OCI-M2 (cell line): ENCODE results near the gene CUX1.

ENCODE experiments used
- DNase-seq: peaks from one replicate; lab custom pipeline; 2025; ENCODE audit not compliant: unreplicated experiment; lab: John Stamatoyannopoulos, UW

The CUX1 gene

DNA sequence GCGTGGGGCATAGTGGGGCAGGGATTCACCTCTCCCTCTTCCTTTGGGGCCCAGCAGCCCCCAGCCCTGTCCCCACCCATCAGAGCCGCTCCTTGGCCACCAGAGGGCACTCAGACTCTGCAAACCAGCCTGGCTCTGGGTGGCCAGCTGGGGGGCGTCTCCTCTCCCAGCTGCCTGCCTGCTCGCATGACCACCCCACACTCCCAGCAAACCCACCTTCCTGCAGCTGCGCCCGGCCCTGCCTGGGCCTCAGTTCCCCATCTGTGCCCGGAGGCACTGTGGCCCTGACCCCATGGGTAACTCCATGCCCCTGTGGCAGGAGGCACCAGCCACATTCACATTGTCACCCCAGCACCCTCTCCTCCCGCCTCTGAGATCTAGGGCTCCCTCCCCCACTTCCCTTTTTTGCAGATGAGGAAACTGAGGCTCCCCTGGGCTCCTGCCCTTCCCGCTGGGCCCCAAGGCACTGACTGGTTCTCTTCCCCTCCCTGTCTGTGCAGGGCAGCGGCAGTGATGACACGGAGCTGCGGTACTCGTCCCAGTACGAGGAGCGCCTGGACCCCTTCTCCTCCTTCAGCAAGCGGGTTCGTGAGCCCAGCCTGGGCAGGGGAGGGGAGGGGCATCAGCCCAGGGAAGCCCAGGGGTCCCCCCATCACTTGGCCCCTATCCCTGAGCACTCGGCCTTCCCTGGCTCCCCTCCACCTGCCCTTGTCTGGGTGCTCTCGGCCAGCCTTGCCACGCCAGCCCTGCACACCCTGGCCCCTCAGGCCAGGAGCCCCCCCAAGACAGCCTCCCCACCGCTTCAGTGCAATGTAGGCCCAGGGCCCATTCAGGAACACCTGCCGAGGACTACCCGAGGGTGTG is 462.3 kb downstream of the CUX1 start:
- DNase-seq: no peak

DNA sequence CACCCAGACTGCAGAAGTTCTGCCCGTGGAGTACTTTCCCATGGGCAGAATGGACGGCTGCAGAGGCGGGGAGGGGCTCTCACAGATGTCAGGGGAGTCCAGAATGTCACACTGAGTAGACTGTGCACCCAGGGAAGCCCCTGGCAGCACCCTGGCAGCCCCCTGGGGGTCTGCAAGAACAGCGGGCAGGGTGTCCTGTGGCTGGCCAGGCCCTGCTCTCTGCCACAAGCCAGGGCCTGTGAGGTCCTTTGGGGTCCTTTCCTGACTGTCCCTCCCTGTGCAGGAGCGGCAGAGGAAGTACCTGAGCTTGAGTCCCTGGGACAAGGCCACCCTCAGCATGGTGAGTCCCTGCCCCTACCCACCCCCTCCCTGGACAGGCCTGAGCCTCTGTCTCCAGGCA is 463.1 kb downstream of the CUX1 start:
- DNase-seq: no peak

DNA sequence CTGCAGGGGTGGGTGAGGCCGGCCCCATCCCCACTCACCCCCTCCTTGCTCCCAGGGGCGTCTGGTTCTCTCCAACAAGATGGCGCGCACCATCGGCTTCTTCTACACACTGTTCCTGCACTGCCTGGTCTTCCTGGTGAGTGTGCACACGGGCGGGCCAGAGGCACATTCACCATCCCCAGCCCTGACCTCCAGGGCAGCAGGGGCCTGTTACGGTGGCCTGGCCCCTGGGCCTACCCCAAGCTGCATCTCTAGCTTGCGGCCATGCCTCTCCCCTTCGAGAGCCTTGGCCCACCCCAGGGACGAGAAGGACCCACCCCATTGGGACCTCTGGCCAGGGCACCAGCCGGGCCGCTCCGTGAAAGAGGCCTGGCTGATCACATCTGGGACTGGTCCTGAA is 464.4 kb downstream of the CUX1 start:
- no peak for DNase-seq

DNA sequence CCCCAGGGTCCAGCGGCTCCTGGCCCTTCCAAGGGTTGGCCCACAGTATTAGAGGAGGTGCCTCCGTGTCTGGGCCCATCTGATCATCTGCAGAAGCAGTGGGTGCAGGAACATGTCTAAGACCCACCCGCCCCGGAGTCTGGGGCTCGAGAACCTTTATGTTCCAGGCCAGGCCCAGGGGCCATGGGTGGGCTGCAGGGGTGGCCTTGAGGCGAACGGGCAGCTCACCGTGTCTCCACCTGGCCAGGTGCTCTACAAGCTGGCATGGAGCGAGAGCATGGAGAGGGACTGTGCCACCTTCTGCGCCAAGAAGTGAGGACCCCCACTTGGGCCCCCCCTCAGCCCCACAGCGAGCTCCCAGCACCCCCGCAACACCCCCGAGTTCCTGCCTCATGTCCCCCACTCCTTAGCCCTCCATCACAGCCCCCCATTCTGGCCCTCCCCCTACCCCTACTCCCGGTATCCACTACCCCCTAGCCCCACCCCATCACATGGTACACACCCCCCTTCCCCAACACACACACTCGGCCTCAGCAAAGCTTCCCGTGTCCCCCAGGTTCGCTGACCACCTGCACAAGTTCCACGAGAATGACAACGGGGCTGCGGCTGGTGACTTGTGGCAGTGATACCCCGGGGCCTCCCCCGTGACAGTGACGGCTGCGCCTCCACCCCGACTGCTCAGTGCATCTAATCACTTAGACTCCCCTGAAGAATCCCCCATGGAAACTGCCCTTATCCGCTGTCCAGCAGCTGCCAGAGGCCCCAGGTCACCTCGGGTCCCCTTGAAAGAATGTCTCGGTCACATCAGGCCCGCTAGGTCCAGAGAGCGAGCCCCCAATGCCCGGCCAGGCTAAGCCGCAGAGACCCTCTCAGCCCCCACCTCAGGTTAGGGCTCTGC is 465.3 kb downstream of the CUX1 start:
- DNase-seq: no peak

DNA sequence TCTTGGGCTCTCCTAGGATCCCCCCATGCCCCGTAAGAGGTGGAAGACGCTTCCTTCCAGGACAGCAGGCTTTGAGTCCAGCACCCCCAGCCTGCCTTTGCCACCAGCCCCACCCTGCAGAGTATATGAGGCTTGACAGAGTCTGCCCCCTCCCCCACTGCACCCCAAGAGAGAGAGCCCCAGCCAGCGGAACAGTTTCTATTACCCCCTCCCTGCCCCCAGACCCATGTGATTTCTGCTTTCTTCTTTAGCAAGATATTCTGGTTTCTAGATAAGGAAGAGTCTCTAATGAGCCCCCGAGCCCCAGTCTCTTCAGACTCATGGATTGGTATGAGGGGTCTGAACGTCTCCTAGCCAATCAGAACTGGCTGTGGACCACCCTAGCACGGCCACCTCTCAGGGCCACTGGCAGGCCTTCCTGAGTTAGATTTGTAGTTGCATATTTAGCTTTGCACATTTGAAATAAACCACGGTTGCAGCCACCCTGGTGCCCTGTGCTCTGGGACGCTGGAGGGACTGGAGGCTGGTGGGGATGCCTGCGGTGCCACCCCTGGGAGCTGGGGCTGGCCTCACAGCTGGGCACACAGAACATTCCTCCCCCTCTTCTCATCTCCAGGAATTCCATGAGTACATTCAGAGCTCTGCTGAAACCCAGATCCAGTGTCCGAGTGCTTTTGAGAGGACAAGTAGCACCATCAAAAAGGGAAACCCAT is 466.2 kb downstream of the CUX1 start:
- no peak for DNase-seq

DNA sequence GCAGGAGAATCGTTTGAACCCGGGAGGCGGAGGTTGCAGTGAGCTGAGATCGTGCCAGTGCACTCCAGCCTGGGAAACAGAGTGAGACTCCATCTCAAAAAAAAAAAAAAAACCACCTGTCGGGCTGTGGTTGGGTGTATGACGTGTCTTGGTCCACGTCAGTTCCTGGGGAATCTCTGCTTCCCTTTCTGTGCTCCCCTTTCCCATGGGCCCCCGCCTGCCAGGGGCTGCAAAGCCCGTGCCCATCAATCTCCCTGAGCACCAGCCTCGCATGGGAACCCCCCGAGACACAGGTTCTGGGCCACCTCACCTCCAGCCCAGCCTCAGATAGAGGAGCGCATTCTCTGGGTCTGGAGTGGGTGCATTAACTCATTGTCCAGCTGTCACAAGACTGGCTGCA is 467.0 kb downstream of the CUX1 start:
- no peak for DNase-seq

DNA sequence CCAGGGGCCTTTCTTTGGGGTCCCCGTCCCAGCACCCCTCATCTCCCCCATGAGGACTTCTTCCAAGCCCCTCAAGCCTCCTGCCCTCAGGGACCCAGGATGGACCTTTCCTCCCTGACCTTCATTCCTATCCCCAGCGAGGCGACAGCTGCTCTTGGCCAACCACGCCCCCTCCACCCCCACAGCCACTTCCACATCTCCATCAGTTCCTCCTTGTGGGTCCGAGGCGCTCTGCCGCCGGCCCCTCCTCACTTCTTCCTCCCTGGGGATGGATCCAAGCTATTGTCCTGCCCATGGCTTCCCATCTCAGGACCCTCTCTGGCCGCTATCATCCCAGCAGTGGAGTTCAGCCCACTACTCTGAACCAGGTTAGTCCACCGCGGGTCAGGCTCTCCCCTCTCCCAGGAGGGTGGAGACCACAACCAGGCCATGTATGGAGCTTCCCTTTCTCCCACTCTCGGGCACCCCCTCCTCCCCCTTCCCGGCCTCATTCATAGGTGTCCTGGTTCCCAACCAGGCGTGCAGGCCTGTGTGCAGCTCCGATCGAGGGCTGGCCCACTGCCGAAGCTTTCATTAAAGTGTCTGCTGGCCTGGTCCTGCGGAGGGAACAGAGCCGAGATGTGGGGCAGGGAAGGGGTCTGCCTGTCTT is 467.6 kb downstream of the CUX1 start:
- no peak for DNase-seq

DNA sequence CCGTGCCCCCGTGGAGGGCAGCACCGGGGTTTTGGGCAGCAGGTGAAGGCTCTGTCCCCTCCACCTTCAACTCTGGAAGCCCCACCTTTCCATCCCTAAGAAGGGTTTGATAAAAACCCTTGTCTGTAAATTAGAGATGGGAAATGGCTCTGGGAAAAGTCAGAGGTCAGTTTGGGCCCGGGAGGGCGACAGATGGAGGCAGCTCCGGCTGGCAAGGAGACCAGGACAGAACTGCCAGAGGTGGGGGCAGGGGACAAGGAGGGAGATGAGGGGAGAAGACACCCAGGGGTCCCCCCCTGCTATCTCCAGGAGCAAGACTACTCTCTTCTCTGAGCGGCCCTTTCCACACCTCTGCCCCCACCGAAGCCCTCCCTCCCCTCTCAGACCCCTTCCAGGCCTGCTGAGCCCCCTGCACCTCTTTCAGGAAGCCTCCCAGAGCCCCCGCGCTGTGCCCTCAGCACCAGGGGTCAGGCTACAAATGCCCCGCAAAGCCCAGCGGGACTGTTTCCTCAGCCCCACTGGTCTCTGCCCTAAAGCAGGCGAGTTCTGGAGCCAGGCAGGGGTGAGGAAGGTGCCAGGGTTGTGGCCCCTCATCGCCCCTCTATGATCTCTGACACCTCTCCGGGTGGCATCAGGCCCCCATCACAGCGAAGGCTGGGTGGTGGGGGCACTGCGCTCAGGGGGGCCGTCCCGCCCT is 468.3 kb downstream of the CUX1 start:
- DNase-seq: no peak

DNA sequence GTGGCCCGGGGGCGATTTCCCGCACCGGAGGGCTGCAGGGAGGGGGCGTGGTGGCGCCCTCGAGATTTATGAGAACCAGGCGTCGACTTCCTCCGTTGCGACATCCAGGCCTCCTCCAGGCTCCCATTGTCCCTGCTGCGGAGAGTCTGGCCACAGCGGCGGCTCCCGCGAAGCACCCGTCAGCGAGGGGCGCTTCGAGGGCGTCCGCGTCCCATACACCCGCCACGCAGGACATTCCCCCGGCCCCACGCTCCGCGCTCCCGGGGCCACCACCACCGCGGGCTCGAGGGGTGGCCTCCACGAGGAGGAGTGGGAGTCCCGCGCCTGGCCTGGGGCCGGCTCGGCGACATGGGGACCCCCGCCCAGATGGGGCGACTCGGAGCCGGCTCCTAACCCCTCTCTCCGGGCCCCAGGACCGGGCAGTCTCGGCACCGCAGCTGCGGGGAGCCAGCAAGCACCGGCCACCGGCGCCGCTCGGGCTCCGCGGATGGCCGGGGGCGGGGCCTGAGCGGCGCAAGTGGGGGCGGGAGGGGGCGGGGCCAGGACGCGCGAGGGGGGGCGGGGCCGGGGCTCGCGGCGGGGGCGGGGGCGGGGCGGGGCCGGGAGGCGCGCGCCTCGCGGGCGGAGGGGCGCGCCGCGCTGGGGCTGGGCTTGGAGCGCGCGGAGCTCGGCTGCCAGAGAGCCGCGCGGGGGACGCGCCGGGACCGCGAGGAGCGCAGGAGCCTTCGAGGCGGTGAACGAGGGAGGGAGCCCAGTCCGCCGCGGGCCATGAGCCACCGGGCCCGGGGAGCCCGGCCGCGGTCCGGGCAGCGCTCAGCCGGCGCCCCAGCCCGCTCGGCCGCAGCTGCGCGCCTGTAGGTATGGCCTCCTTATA is 469.0 kb downstream of the CUX1 start, which contains the start of gene SH2B2:
Gene SH2B2, plus strand, starts transcription at position 632 of the 874 bp plus-strand sequence. CDS start 13,683 bp downstream, outside the sequence.
- DNase-seq: no peak

DNA sequence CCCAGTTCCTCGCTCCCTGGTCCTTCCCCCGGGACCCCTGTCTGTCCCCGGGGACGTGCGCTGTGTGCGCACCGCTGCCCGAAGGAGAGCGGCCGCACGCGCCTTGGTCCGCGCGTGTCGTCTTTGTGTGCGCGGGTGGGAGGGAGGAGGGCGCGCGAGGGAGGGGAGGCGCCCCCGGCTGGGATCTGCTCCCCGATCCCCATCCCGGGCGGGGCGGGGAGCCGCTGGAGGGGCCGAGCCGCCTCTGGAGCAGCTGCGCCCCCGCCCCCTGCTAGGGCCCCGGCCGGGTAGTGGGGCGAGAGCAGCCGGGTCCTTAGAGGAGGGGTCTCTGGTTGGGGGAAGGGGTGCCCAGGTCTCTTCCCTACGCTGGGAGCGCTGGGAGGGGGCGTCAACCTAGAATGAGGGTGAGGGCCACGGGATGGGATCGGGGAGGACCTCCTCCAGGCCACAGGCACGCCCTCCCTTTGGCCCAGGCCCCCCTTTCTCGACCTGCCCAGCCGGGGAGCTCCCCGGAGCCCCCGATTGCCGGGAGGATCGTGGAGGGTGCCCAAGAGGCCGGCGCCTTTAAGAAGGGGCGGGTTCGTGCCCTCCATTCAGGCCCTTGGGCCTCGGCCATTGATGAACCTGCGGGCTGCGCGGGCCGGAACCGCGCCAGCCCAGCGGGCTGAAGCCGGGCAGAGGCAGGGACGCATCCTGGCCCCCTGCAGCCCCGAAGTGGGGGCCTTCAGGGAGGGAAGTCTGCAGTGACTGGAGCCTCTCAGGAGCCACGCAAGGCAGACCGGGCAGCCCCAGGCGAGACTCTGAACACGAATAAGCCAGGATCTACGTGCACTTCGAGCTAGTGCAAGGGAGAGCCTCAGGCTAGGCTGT is 469.9 kb downstream of the CUX1 start:
- DNase-seq: no peak

DNA sequence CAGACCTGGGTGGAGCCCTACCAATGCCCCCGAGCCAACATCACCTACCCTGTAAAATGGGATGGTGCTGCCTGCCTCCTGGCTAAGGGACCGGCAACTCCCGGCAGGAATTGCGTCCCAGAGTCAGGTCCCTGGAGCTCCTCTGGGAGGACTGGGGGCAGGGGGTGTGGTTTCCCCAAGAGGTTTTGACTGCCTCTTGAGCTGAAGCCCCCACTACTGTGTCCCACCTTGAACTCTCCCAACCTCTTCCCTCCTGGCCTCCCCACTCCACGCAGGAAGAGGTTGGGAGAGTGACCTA is 470.5 kb downstream of the CUX1 start:
- DNase-seq: no peak

DNA sequence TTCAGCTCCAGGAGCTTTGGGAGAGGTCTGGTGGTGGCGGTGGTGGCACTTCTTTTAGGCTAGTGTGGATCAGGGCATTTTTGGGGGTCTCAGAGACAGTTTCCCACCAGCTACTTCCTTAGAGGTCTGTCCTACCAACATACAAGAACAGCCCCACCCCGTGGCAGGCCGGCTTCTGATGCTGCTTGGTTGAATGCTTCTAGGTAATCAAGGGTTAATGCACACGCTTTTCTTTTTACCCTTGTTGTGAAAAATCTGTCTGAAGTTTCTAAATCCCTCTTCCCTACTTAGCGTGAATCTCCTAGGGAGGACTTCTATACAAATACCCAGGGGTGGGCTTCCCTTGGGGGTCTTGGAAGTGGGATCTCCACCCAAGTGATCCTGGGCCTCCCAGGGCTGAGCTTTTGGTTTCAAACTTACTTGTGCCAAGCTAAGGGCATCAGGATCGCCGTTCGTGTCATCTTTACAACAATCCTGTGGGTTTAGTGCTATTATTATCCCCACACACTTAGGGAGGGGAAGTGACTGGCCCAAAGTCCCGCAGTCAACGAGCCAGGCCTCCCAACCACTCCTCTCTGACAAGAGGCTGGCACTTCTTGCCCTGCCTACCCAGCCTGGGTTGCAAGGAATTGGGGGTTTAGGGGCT is 471.0 kb downstream of the CUX1 start:
- no peak for DNase-seq

DNA sequence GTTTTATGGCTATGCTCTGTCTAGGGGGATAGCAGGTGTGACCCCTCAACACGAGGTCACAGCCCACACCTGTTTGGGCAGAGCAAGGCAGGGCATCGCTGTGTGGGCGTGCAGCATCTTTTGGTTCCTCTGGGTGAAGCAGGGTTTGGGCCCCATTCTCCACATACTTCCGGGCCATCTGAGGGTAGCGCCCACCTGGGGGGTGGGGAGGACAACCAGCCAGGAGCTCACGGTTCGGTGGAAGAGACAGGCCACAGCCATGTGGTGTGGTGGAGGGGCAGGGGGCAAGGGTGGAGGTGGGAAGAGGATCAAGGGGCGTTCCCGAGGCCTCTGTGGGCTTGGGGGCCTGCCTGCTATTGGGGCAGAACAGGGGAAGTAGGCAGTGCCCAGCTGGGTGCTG is 471.6 kb downstream of the CUX1 start:
- no peak for DNase-seq

DNA sequence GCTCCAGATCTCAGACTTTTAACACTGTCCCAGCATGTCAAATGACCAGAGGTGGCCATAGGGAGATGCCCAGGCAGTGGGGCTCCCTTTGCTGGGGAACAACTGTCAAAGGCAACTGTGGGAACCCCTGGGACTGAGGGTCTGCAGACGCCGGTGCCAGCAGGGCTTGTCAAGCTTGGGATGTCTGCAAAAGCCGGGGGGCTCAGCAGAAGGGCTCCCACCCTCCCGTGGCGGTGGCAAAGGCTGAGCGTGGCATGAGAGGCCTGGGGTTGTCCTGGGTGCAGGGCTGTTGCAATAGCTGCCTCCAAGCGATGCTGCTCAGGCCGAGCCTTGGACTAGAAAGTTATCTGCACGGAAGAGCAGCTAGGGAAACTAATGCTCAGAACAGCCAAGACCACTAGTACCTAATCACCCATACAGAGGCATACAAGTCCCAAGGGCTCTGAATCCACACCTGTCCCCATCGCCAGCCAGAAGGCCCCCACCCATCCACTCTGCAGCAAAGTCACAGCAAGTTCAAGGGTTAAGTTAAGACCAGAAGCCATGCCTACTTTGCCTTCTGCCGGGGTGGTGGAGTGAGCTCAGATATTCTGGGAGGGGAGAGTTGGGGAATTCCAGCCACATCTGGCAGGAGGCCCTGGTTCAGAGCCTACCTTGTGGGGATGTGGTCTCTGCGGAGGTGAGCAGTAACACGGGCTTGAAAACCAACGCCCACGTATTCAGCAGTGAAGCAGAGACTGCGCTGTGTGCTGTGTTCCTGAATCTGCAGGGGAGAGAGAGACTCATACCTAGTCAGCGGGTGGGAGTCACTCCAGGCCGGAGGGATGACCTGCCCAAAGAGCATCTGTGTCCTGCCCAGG is 473.9 kb downstream of the CUX1 start:
- DNase-seq: no peak

DNA sequence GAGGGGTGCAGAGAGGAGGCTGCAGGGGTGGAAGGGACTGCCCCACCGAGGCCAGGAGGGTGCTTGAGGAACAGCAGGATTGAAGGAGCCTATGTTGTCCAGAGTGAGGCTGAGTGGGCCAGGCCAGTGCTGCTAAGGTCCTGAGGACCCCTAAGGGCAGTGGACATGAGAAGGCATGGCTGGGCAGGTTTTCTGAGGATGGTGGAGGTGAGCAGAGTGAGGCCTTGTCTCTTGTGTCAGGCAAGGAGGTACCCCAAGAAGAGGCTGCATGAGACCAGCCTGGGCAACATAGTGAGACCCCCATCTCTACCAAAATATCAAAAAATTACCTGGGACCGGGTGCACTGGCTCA is 474.5 kb downstream of the CUX1 start:
- DNase-seq: no peak

DNA sequence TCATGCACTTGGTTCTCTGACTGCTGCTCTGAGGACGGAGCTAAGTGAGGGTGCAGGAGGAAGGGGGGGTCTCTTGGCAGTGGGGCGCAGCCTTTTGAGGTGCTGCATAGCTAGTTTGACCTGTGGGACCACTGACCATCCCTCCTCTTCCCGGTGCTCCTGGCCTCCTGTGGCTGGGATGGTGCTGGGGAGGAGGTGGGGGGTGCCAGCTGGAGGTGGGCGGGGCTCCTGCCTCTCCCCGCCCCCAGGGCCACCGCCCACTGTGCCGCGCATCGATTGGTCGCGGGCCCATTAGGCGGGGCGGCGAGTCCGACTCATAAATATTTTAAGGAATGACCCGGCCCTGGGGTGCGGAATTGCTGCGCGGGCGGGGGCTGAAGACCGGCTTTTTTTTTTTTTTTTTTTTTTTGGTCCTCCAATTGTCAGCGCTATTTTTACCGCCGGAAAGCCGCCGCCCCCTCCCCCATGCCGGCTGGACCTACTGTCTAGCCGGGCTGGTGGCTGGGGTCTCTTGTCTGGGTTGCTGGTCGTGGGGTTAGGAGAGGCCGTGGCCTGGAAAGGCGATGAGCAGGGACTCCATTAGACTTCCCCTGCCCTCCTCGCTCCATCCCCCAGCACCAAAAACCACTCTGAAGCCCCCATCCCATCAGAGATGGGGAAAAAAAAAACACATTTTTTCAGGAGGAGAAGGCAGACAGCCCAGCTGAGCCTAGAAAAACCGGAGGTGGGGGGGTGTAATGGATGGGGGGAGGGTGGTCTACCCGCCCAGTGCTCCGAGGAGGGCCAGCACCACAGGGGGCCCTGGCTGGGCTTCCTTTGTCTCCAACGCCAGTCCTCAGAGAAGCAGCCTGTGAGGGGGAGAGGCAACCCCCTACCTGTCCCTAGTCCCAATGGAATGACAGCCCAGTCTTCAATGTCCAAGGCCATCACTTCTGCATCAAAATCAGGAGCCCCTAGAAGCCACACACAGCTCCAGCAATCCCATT is 475.7 kb downstream of the CUX1 start:
- DNase-seq: no peak
